Psoas muscle (tissue), 8 donors: ENCODE measurements around the gene TSC2. TPM values are rescaled to one million over a fixed set of nuclear protein-coding genes. Genes with fewer than 3 reads are reported as not detected.
A peak's percentile ranks its signal among the peaks of the same experiment; 100 is the strongest.
"Not testable (repeated sequence)": the region's sequence is repeated elsewhere in the genome, so short reads cannot be mapped to it uniquely, and the experiment has no call there.

Source experiments
- ATAC-seq, 4 donors: fragments of 200-7000 bp; cut with Tn5 transposase; one replicate each; pipeline ENCODE4 v1.9.1; 2020; ENCODE audit warnings: moderate library complexity in 3 of 4, mild to moderate bottlenecking in 2 of 4
- DNase-seq, 2 donors: peaks; one replicate each; pipeline ENCODE4 v3.0.0-alpha.2; 2020
- H3K27ac ChIP-seq: fragments of 200-600 bp; one replicate; pipeline ENCODE4 v1.8.0; 2022
- H3K27me3 ChIP-seq, 3 donors: fragments of 200-600 bp in 1 of 3; one replicate each; pipeline versions ENCODE4 v1.6.1 to v1.8.0; 2013 to 2022; ENCODE audit warnings: low read length in 2 of 3, mild to moderate bottlenecking in 2 of 3, moderate library complexity in 1 of 3; ENCODE audit not compliant: insufficient read depth in 3 of 3
- H3K36me3 ChIP-seq, 2 donors: fragments of 200-600 bp in 1 of 2; one replicate each; pipeline versions ENCODE4 v1.6.1 to v1.8.0; 2013 to 2022; ENCODE audit warnings: low read depth in 1 of 2, mild to moderate bottlenecking in 1 of 2, moderate library complexity in 1 of 2; ENCODE audit not compliant: insufficient read depth in 1 of 2
- H3K4me1 ChIP-seq: fragments of 200-600 bp; one replicate; pipeline ENCODE4 v1.8.0; 2022
- H3K4me3 ChIP-seq: fragments of 200-600 bp; one replicate; pipeline ENCODE4 v1.8.0; 2022; ENCODE audit warnings: mild to moderate bottlenecking
- H3K9me3 ChIP-seq: fragments of 200-600 bp; one replicate; pipeline ENCODE4 v1.8.0; 2022
- CTCF ChIP-seq: fragments of 200-600 bp; IDR thresholded peaks from one replicate; pipeline ENCODE4 v1.8.0; 2022; ENCODE audit warnings: antibody characterized with exemption
- WGBS, 3 donors: extraction: QIAGEN DNeasy Blood & Tissue Kit; methylation state at CpG; one replicate each; pipeline versions ENCODE4 v1.1.6 to v1.1.7; 2013; 5-methylcytosine and 5-hydroxymethylcytosine counted together
- intact Hi-C, 2 donors: fragments of 100-400 bp; cut with DNase I; formaldehyde crosslinking; loops; one replicate each; pipeline versions ENCODE4 v1.11.0 to v1.14.2; 2022
- polyA plus RNA-seq, 3 donors: library from polyadenylated mRNA; stranded (reverse); fragments of 200-250 nt; gene quantifications; one replicate each; pipeline ENCODE4 v1.2.3, GENCODE V29; 2013
- total RNA-seq, 4 donors: library from RNA; stranded (reverse); fragmentation: NEBNext Ultra II Directional in 2 of 4; extraction: Animal tissue kit (Norgen Biotek cat#: 25700) in 2 of 4; gene quantifications; one replicate each; pipeline versions ENCODE4 v1.2.1 to v1.2.4, GENCODE V29; 2021 to 2023
- donor health status: healthy with polysubstance abuse.
- donor health status: DM: no; HTN: no; CAD: no; lungs with moderate emphysema.
- donor health status: Bipolar disorder and iron deficiency.
- donor health status: healthy.
- donor health status: DM: yes; HTN: yes; CAD: no.
- donor health status: DM: no; HTN: no; CAD: no.
- donor health status: DM: no; HTN: no; CAD: no.
- donor health status: DM: yes; HTN: yes; CAD: no.

The TSC2 gene
- total and polyA plus RNA-seq, 7 donors, result 27.8 to 89.9 (median 60.8) TPM

DNA sequence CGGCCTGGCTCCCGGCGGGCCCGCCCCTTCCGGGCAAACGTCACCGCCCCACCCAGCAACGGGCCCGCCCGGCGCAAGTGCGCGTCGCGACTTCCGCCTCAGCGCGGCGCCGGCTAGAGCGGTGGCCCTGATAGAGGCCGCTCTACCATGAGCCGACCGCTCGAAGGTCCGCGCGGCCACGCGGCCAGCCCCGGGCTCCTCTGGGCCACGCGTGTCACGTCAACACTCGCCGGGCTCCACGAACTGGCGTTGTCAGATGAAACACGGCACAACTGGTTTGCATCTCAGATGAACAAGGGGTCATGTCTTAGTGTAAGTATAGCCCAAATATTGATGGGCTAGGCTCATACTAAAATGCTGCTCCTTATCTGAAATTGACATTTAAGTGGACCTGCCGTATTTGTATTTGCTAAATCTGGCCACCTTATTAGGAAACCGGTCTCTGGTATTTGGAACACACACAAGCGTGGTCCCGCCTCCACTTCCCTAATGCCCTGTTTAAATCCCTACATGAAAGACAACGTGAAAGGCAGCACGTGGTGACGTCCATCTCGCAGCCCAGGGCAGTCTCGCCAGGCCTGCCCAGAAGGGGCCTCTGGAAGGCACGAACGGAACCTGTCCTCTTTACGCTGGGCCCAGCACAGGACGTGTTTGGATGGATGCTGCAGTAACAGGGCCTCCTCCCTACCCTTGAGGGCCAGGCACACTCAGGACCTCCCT, 37.8 kb upstream of the TSC2 start, which contains the start of gene ZNF598:
Gene ZNF598, minus strand, starts transcription at position 31 of the 720 bp plus-strand sequence.
- intact Hi-C loops, result no loop called here
- peaks cover 42% of the 10 kb centered on the region for H3K4me1 ChIP-seq

GRCh38 chr16:2011726-2012125, 36.1 kb upstream of the TSC2 start:
- DNase-seq, H3K4me3 ChIP-seq, H3K9me3 ChIP-seq, ATAC-seq, H3K27ac ChIP-seq, intact Hi-C loops, H3K27me3 ChIP-seq: not testable (repeated sequence)
- Histone ChIP-seq H3K36me3 (peaks cover 0 to 13% of the 10 kb centered on the region in 2 donors), H3K4me1 (peaks cover 28% of the 10 kb centered on the region)
- WGBS, 3 donors, result 87% methylated on average over 9 of the region's 9 CpGs

More for the DNA sequence above, 37.8 kb upstream of the TSC2 start, which contains the start of gene ZNF598:
- DNase-seq (peak; percentile 88 to 93), ATAC-seq (peak; percentile 93 to 96 (median 94))
- Histone ChIP-seq H3K36me3 (peaks cover 0 to 13% of the 10 kb centered on the region in 2 donors), H3K27me3 (no peaks in the 10 kb centered on the region), H3K27ac (peak within 1 kb of the TSS; percentile 98), H3K9me3 (no peaks in the 10 kb centered on the region), H3K4me3 (peak within 1 kb of the TSS; percentile 98)
- 1 to 2% (median 1%) methylated on average over 52 of the region's 52 CpGs for WGBS, 3 donors
- peak; percentile 5 for TF ChIP-seq CTCF

- Histone ChIP-seq H3K4me3 (no peak overlapping the region), H3K4me1 (peaks cover 10% of the 10 kb centered on the region), H3K27ac (no peak overlapping the region), H3K27me3 (peaks cover 0 to 2% (median 0%) of the 10 kb centered on the region in 3 donors), H3K36me3 (no peaks in the 10 kb centered on the region), H3K9me3 (no peaks in the 10 kb centered on the region)
- DNase-seq (peak in 1 of 2 donors; percentile 42), ATAC-seq (no peak)
- TF ChIP-seq CTCF, result no peak
- WGBS, 3 donors, result 87 to 92% (median 91%) methylated on average over 15 of the region's 15 CpGs
- intact Hi-C loops, result no loop called here
Observed at GRCh38 chr16:2013527-2013926, 34.3 kb upstream of the TSC2 start.

- WGBS, 3 donors, result 86 to 88% (median 86%) methylated on average over 24 of the region's 24 CpGs
- Histone ChIP-seq H3K27ac (no peak overlapping the region), H3K36me3 (no peaks in the 10 kb centered on the region), H3K4me1 (peaks cover 4% of the 10 kb centered on the region), H3K27me3 (peaks cover 0 to 13% (median 12%) of the 10 kb centered on the region in 3 donors), H3K4me3 (no peak overlapping the region), H3K9me3 (no peaks in the 10 kb centered on the region)
- intact Hi-C loops, result no loop called here
- DNase-seq (peak in 1 of 2 donors; percentile 46), ATAC-seq (no peak)
- no peak for TF ChIP-seq CTCF
Observed at GRCh38 chr16:2015117-2015946, 32.5 kb upstream of the TSC2 start.

- no peak for TF ChIP-seq CTCF
- H3K9me3 ChIP-seq, result no peaks in the 10 kb centered on the region
- H3K27ac ChIP-seq, result no peak overlapping the region
Observed at GRCh38 chr16:2015947-2016208, 31.9 kb upstream of the TSC2 start.

More at GRCh38 chr16:2015947-2016208, 31.9 kb upstream of the TSC2 start:
- no peaks in the 10 kb centered on the region for H3K36me3 ChIP-seq
- DNase-seq, result peak in 1 of 2 donors; percentile 35
- ATAC-seq, result no peak
- peaks cover 0 to 18% (median 15%) of the 10 kb centered on the region in 3 donors for H3K27me3 ChIP-seq
- intact Hi-C loops, result no loop called here
- no peaks in the 10 kb centered on the region for H3K4me1 ChIP-seq
- no peak overlapping the region for H3K4me3 ChIP-seq
- WGBS, 3 donors, result 85 to 89% (median 87%) methylated on average over 7 of the region's 7 CpGs
